A673 (cell line): ENCODE results near the gene GRIP1. TPM values are rescaled to one million over a fixed set of nuclear protein-coding genes. Genes with fewer than 3 reads are reported as not detected.

Experiments used
- BruUV-seq: library from RNA; stranded (reverse); fragments of 400-500 nt; replicated peaks from 2 replicates; lab custom pipeline; 2021; lab: Mats Ljungman, UMichigan
- CTCF ChIA-PET: fragments of 300-600 bp; sonication (Branson Sonifier 250); formaldehyde crosslinking; loops from one replicate; lab custom pipeline; 2022; ENCODE audit warnings: antibody characterized with exemption; lab: Charles Lee
- POLR2A ChIA-PET: fragments of 300-600 bp; sonication (Branson Sonifier 250); formaldehyde crosslinking; loops from one replicate; lab custom pipeline; 2022; ENCODE audit warnings: antibody characterized with exemption; ENCODE audit not compliant: low non-redundant PET; lab: Charles Lee
- DNase-seq: peaks from one replicate; pipeline ENCODE4 v3.0.0-alpha.2; 2015; ENCODE audit warnings: low spot score
- H3K27ac ChIP-seq: fragments of 200-600 bp; sonication (generic); 2 replicates; pipeline ENCODE4 v1.5.1; 2016; ENCODE audit warnings: mixed run types, low read depth, mild to moderate bottlenecking, mixed read lengths, antibody characterized with exemption, low read length; ENCODE audit not compliant: poor library complexity, severe bottlenecking
- H3K27me3 ChIP-seq: fragments of 200-600 bp; sonication (generic); replicated peaks from 2 replicates; pipeline ENCODE4 v1.6.1; 2017; ENCODE audit warnings: mixed run types, low read depth, mild to moderate bottlenecking, mixed read lengths, antibody characterized with exemption, low read length; ENCODE audit not compliant: insufficient read depth, poor library complexity
- H3K36me3 ChIP-seq: fragments of 200-600 bp; sonication (generic); 2 replicates; pipeline ENCODE4 v1.6.1; 2016; ENCODE audit warnings: mixed run types, mild to moderate bottlenecking, mixed read lengths, antibody characterized with exemption, low read length; ENCODE audit not compliant: insufficient read depth, poor library complexity, severe bottlenecking
- H3K4me1 ChIP-seq: fragments of 200-600 bp; sonication (generic); 2 replicates; pipeline ENCODE4 v1.6.1; 2017; ENCODE audit warnings: mixed run types, mild to moderate bottlenecking, mixed read lengths, antibody characterized with exemption, low read length; ENCODE audit not compliant: insufficient read depth, poor library complexity, severe bottlenecking
- H3K4me3 ChIP-seq: fragments of 200-600 bp; sonication (generic); 2 replicates; pipeline ENCODE4 v1.5.1; 2016; ENCODE audit warnings: low read depth, mixed run types, mild to moderate bottlenecking, mixed read lengths, low read length; ENCODE audit not compliant: poor library complexity, severe bottlenecking
- H3K9me3 ChIP-seq: fragments of 200-600 bp; sonication (generic); 2 replicates; pipeline ENCODE4 v1.6.1; 2016; ENCODE audit warnings: mixed run types, low read depth, mild to moderate bottlenecking, mixed read lengths, antibody characterized with exemption, low read length; ENCODE audit not compliant: poor library complexity, severe bottlenecking
- CTCF ChIP-seq: fragments of 300-800, 200-600 bp; sonication (generic); conservative IDR thresholded peaks from 2 replicates; pipeline ENCODE4 v1.5.1; 2017; ENCODE audit warnings: low read depth, mild to moderate bottlenecking, antibody characterized with exemption, low read length, moderate library complexity, mixed read lengths
- EZH2 ChIP-seq: fragments of 200-600 bp; sonication (generic); IDR thresholded peaks from 2 replicates; pipeline ENCODE4 v1.6.1; 2017; ENCODE audit warnings: borderline replicate concordance, low read depth, mild to moderate bottlenecking, mixed read lengths, antibody characterized with exemption, low read length; ENCODE audit not compliant: poor library complexity, severe bottlenecking
- intact Hi-C: fragments of 100-400 bp; cut with micrococcal nuclease; formaldehyde crosslinking; loops from one replicate; pipeline ENCODE4 v1.10.0; 2022; ENCODE audit not compliant: unreplicated experiment
- total RNA-seq: library from RNA; stranded (reverse); gene quantifications from 2 replicates; pipeline ENCODE4 v1.2.3, GENCODE V29; 2021

The GRIP1 gene
- total RNA-seq, 1 experiment from 2014 or later: 3.6 TPM

GRCh38 chr12:66380769-66381535, 297.9 kb downstream of the GRIP1 start:
- intact Hi-C loops: no loop called here
- TF ChIP-seq EZH2: no peak
- no peak for TF ChIP-seq CTCF
- no peaks in the 10 kb centered on the region for H3K4me1 ChIP-seq

GRCh38 chr12:66379616-66380015, 299.3 kb downstream of the GRIP1 start:
- TF ChIP-seq CTCF (no peak), EZH2 (no peak)
- ChIA-PET POLR2A (no interaction called here), CTCF (no interaction called here)
- intact Hi-C loops: no loop called here
- Histone ChIP-seq H3K27ac (no peak overlapping the region), H3K36me3 (no peaks in the 10 kb centered on the region), H3K9me3 (no peaks in the 10 kb centered on the region), H3K4me3 (no peak overlapping the region), H3K4me1 (no peaks in the 10 kb centered on the region), H3K27me3 (no peaks in the 10 kb centered on the region)
- BruUV-seq: no TSS peak
- no peak for DNase-seq

More at GRCh38 chr12:66380769-66381535, 297.9 kb downstream of the GRIP1 start:
- Histone ChIP-seq H3K9me3 (no peaks in the 10 kb centered on the region), H3K27me3 (no peaks in the 10 kb centered on the region), H3K27ac (no peak overlapping the region), H3K36me3 (no peaks in the 10 kb centered on the region), H3K4me3 (no peak overlapping the region)
- BruUV-seq: no TSS peak
- POLR2A ChIA-PET: no interaction called here
- CTCF ChIA-PET: no interaction called here
- no peak for DNase-seq

GRCh38 chr12:66375560-66375959, 303.3 kb downstream of the GRIP1 start:
- POLR2A ChIA-PET: no interaction called here
- BruUV-seq: no TSS peak
- no peaks in the 10 kb centered on the region for H3K27me3 ChIP-seq
- DNase-seq: no peak
- intact Hi-C loops: no loop called here
- H3K4me3 ChIP-seq: no peak overlapping the region
- H3K9me3 ChIP-seq: no peaks in the 10 kb centered on the region
- TF ChIP-seq EZH2: no peak
- TF ChIP-seq CTCF: no peak
- H3K27ac ChIP-seq: no peak overlapping the region
- H3K36me3 ChIP-seq: no peaks in the 10 kb centered on the region
- CTCF ChIA-PET: no interaction called here
- H3K4me1 ChIP-seq: peaks cover 1% of the 10 kb centered on the region
